Neuronal stem cell (in vitro differentiated cells): ENCODE results near the gene KIF26B.

Experiments
- DNase-seq: peaks from one replicate; pipeline ENCODE4 v3.0.0-alpha.2; 2013; ENCODE audit warnings: low spot score
- H2AFZ ChIP-seq: one replicate; pipeline ENCODE4 v1.6.1; 2013; ENCODE audit warnings: mild to moderate bottlenecking, low read length, inconsistent platforms
- H2AK5ac ChIP-seq: 2 replicates; pipeline ENCODE4 v1.6.1; 2013; ENCODE audit warnings: low read depth, mild to moderate bottlenecking, inconsistent platforms, low read length, moderate library complexity, mixed read lengths
- H2BK120ac ChIP-seq: 2 replicates; pipeline ENCODE4 v1.6.1; 2013; ENCODE audit warnings: low read depth, mild to moderate bottlenecking, inconsistent platforms, low read length, moderate library complexity, mixed read lengths
- H2BK12ac ChIP-seq: one replicate; pipeline ENCODE4 v1.6.1; 2013; ENCODE audit warnings: low read length, inconsistent platforms
- H2BK15ac ChIP-seq: 2 replicates; pipeline ENCODE4 v1.6.1; 2013; ENCODE audit warnings: mild to moderate bottlenecking, low read length, inconsistent platforms, mixed read lengths
- H2BK5ac ChIP-seq: one replicate; pipeline ENCODE4 v1.6.1; 2013; ENCODE audit warnings: inconsistent platforms, mild to moderate bottlenecking, low read length, moderate library complexity
- H3K14ac ChIP-seq: one replicate; pipeline ENCODE4 v1.6.1; 2013; ENCODE audit warnings: low read length, inconsistent platforms
- H3K18ac ChIP-seq: 2 replicates; pipeline ENCODE4 v1.6.1; 2013; ENCODE audit warnings: low read length, inconsistent platforms
- H3K23ac ChIP-seq: 2 replicates; pipeline ENCODE4 v1.6.1; 2013; ENCODE audit warnings: low read depth, mild to moderate bottlenecking, mixed read lengths, low read length, inconsistent platforms; ENCODE audit not compliant: poor library complexity
- H3K27ac ChIP-seq: replicated peaks from 3 replicates; pipeline ENCODE4 v1.5.1; 2013; ENCODE audit warnings: low read length, inconsistent platforms
- H3K27me3 ChIP-seq, 3 experiments: 2 replicates each; pipeline ENCODE4 v1.6.1; 2013; ENCODE audit warnings: low read length in 3 of 3, mild to moderate bottlenecking in 2 of 3, inconsistent platforms in 1 of 3, low read depth in 1 of 3, mixed read lengths in 1 of 3, moderate library complexity in 1 of 3; ENCODE audit not compliant: control insufficient read depth in 3 of 3, insufficient read depth in 3 of 3
- H3K36me3 ChIP-seq, 2 donors: replicated peaks in 1 of 2; 2 replicates each; pipeline ENCODE4 v1.6.1; 2013; ENCODE audit warnings: low read length in 2 of 2; ENCODE audit not compliant: control insufficient read depth in 2 of 2, insufficient read depth in 2 of 2
- H3K4ac ChIP-seq: 2 replicates; pipeline ENCODE4 v1.6.1; 2013; ENCODE audit warnings: inconsistent platforms, mild to moderate bottlenecking, low read length, moderate library complexity
- H3K4me1 ChIP-seq, 2 donors: 1 replicate in 1 of 2; 2 replicates in 1 of 2; pipeline ENCODE4 v1.6.1; 2013; ENCODE audit warnings: low read length in 2 of 2, low read depth in 1 of 2; ENCODE audit not compliant: control insufficient read depth in 2 of 2, insufficient read depth in 1 of 2
- H3K4me2 ChIP-seq: one replicate; pipeline ENCODE4 v1.6.1; 2013; ENCODE audit warnings: mild to moderate bottlenecking, low read length, inconsistent platforms; ENCODE audit not compliant: insufficient read depth, poor library complexity, severe bottlenecking
- H3K4me3 ChIP-seq, 2 donors: 2 replicates each; pipeline ENCODE4 v1.5.1; 2013; ENCODE audit warnings: low read length in 2 of 2, mild to moderate bottlenecking in 2 of 2, inconsistent platforms in 1 of 2, moderate library complexity in 1 of 2
- H3K79me1 ChIP-seq: one replicate; pipeline ENCODE4 v1.6.1; 2013; ENCODE audit warnings: low read depth, mild to moderate bottlenecking, inconsistent platforms, low read length, moderate library complexity
- H3K9ac ChIP-seq: one replicate; pipeline ENCODE4 v1.6.1; 2013; ENCODE audit warnings: mild to moderate bottlenecking, low read depth, low read length, inconsistent platforms; ENCODE audit not compliant: poor library complexity
- H3K9me3 ChIP-seq, 2 donors: replicated peaks in 1 of 2; 2 replicates each; pipeline versions ENCODE3 to v1.6.1; 2013; ENCODE audit warnings: low read length in 2 of 2, mild to moderate bottlenecking in 2 of 2, inconsistent platforms in 1 of 2, low read depth in 1 of 2, mixed read lengths in 1 of 2, moderate library complexity in 1 of 2; ENCODE audit not compliant: control insufficient read depth in 2 of 2, insufficient read depth in 1 of 2
- H4K8ac ChIP-seq: one replicate; pipeline ENCODE4 v1.6.1; 2013; ENCODE audit warnings: low read depth, mild to moderate bottlenecking, inconsistent platforms, low read length, moderate library complexity
- H4K91ac ChIP-seq: one replicate; pipeline ENCODE4 v1.6.1; 2013; ENCODE audit warnings: low read length, low read depth, mild to moderate bottlenecking, inconsistent platforms; ENCODE audit not compliant: poor library complexity
- WGBS, 2 donors: extraction: QIAGEN DNeasy Blood & Tissue Kit; methylation state at CpG; one replicate each; pipeline ENCODE4 v1.1.7; 2013; ENCODE audit warnings: missing lambda C conversion rate in 2 of 2, mixed read lengths in 1 of 2; ENCODE audit not compliant: insufficient read length in 2 of 2, insufficient replicate concordance in 1 of 2; ENCODE audit errors: extremely low coverage in 2 of 2; 5-methylcytosine and 5-hydroxymethylcytosine counted together

Gene KIF26B

GRCh38 chr1:245615001-245615400 lies 460.2 kb downstream of the KIF26B start:
- H2AK5ac ChIP-seq = no peak overlapping the region
- H3K79me1 ChIP-seq = no peaks in the 10 kb centered on the region
- no peak overlapping the region for H2AFZ ChIP-seq
- H4K91ac ChIP-seq = no peak overlapping the region
- no peak overlapping the region for H2BK12ac ChIP-seq
- peaks cover 0 to 7% of the 10 kb centered on the region in 2 donors for H3K4me1 ChIP-seq
- H3K23ac ChIP-seq = no peak overlapping the region
- H4K8ac ChIP-seq = no peak overlapping the region
- no peak overlapping the region for H3K27ac ChIP-seq
- H3K36me3 ChIP-seq = peaks cover 0 to 36% of the 10 kb centered on the region in 2 donors
- no peak overlapping the region for H2BK120ac ChIP-seq
- H2BK15ac ChIP-seq = no peak overlapping the region
- H3K9ac ChIP-seq = no peak overlapping the region
- no peak overlapping the region for H3K14ac ChIP-seq
- no peak overlapping the region for H3K18ac ChIP-seq
- no peak overlapping the region for H3K4me3 ChIP-seq
- H3K27me3 ChIP-seq = no peaks in the 10 kb centered on the region
- WGBS, 2 donors = no CpG with 5 or more reads among the region's 4 CpGs
- DNase-seq = no peak
- H3K9me3 ChIP-seq = peaks cover 2 to 5% of the 10 kb centered on the region in 2 donors
- no peak overlapping the region for H2BK5ac ChIP-seq
- no peak overlapping the region for H3K4ac ChIP-seq
- no peak overlapping the region for H3K4me2 ChIP-seq

- H2BK15ac ChIP-seq = no peak overlapping the region
- H3K79me1 ChIP-seq = no peaks in the 10 kb centered on the region
- no peak overlapping the region for H2AFZ ChIP-seq
- H2AK5ac ChIP-seq = no peak overlapping the region
- H3K14ac ChIP-seq = no peak overlapping the region
- no peak overlapping the region for H3K4me2 ChIP-seq
- H3K23ac ChIP-seq = no peak overlapping the region
- no peak overlapping the region for H2BK12ac ChIP-seq
- H2BK120ac ChIP-seq = no peak overlapping the region
- peaks cover 0 to 3% of the 10 kb centered on the region in 2 donors for H3K9me3 ChIP-seq
- DNase-seq = no peak
- peaks cover 0 to 3% of the 10 kb centered on the region in 2 donors for H3K36me3 ChIP-seq
- peaks cover 0 to 2% of the 10 kb centered on the region in 2 donors for H3K4me1 ChIP-seq
- H4K8ac ChIP-seq = no peak overlapping the region
- peaks cover 0 to 2% (median 0%) of the 10 kb centered on the region in 3 experiments for H3K27me3 ChIP-seq
- H3K4ac ChIP-seq = no peak overlapping the region
- H3K9ac ChIP-seq = no peak overlapping the region
- no peak overlapping the region for H3K4me3 ChIP-seq
- no peak overlapping the region for H2BK5ac ChIP-seq
- H3K18ac ChIP-seq = no peak overlapping the region
- no peak overlapping the region for H3K27ac ChIP-seq
- WGBS, 2 donors = no CpG with 5 or more reads among the region's 5 CpGs
- H4K91ac ChIP-seq = no peak overlapping the region
Measured at GRCh38 chr1:245621589-245621988, 466.8 kb downstream of the KIF26B start.

GRCh38 chr1:245622332-245623014 lies 467.7 kb downstream of the KIF26B start:
- no peak for DNase-seq
- no peaks in the 10 kb centered on the region for H3K36me3 ChIP-seq

GRCh38 chr1:245641384-245641783 lies 486.6 kb downstream of the KIF26B start:
- H3K4ac ChIP-seq = no peak overlapping the region
- no CpG with 5 or more reads among the region's 1 CpG for WGBS, 2 donors

More at GRCh38 chr1:245622332-245623014, 467.7 kb downstream of the KIF26B start:
- H3K4me2 ChIP-seq = no peak overlapping the region
- H3K9me3 ChIP-seq = peaks cover 2 to 3% of the 10 kb centered on the region in 2 donors
- no peak overlapping the region for H2AFZ ChIP-seq
- no peak overlapping the region for H3K27ac ChIP-seq
- no peaks in the 10 kb centered on the region for H3K79me1 ChIP-seq
- H2BK12ac ChIP-seq = no peak overlapping the region
- no peak overlapping the region for H2BK15ac ChIP-seq
- no peak overlapping the region for H3K4me3 ChIP-seq
- no peak overlapping the region for H3K23ac ChIP-seq
- no peak overlapping the region for H3K9ac ChIP-seq
- H2BK5ac ChIP-seq = no peak overlapping the region
- H3K14ac ChIP-seq = no peak overlapping the region
- no peak overlapping the region for H3K4ac ChIP-seq
- H3K27me3 ChIP-seq = peaks cover 0 to 2% (median 0%) of the 10 kb centered on the region in 3 experiments
- no peak overlapping the region for H4K8ac ChIP-seq
- no peak overlapping the region for H2AK5ac ChIP-seq
- H3K4me1 ChIP-seq = peaks cover 0 to 2% of the 10 kb centered on the region in 2 donors
- H3K18ac ChIP-seq = no peak overlapping the region
- no peak overlapping the region for H2BK120ac ChIP-seq
- no peak overlapping the region for H4K91ac ChIP-seq
- WGBS, 2 donors = no CpG with 5 or more reads among the region's 18 CpGs

More at GRCh38 chr1:245641384-245641783, 486.6 kb downstream of the KIF26B start:
- Histone ChIP-seq H3K18ac (no peak overlapping the region), H4K8ac (no peak overlapping the region), H3K14ac (no peak overlapping the region), H2BK15ac (no peak overlapping the region), H3K4me1 (peaks cover 0 to 2% of the 10 kb centered on the region in 2 donors), H3K79me1 (no peaks in the 10 kb centered on the region), H2BK5ac (no peak overlapping the region), H3K27me3 (no peaks in the 10 kb centered on the region), H3K4me2 (no peak overlapping the region), H3K23ac (no peak overlapping the region), H3K9ac (no peak overlapping the region), H3K9me3 (peaks cover 5 to 42% of the 10 kb centered on the region in 2 donors), H2BK12ac (no peak overlapping the region), H2AK5ac (no peak overlapping the region), H2AFZ (no peak overlapping the region), H2BK120ac (no peak overlapping the region), H3K27ac (no peak overlapping the region), H4K91ac (no peak overlapping the region), H3K36me3 (peaks cover 0 to under 1% of the 10 kb centered on the region in 2 donors), H3K4me3 (no peak overlapping the region)
- DNase-seq = no peak
